Adrenal gland (tissue), 12 donors: ENCODE results near the gene HTR2A. TPM values are rescaled to one million over a fixed set of nuclear protein-coding genes. Genes with fewer than 3 reads are reported as not detected.

Source experiments
- DNase-seq, 7 donors: peaks; one replicate each; pipeline ENCODE4 v3.0.0-alpha.2; 2019 to 2020
- H3K27ac ChIP-seq, 5 donors: fragments of 200-600 bp; sonication (generic) in 4 of 5; 1 replicate in 3 of 5; 2 replicates in 2 of 5; pipeline versions ENCODE4 v1.5.1 to v1.8.0; 2016 to 2020; ENCODE audit warnings: mild to moderate bottlenecking in 1 of 5
- H3K27me3 ChIP-seq: fragments of 200-600 bp; 2 replicates; pipeline ENCODE4 v1.8.0; 2021
- H3K36me3 ChIP-seq, 2 donors: fragments of 200-600 bp; replicated peaks in 1 of 2; 1 replicate in 1 of 2; 2 replicates in 1 of 2; pipeline versions ENCODE4 v1.5.1 to v1.8.0; 2018 to 2022
- H3K4me1 ChIP-seq, 2 donors: fragments of 200-600 bp; replicated peaks in 1 of 2; 1 replicate in 1 of 2; 2 replicates in 1 of 2; pipeline versions ENCODE4 v1.5.1 to v1.8.0; 2018 to 2021
- H3K4me3 ChIP-seq, 4 donors: fragments of 200-600 bp; sonication (generic) in 3 of 4; one replicate each; pipeline ENCODE4 v1.5.1; 2016 to 2018
- H3K9me3 ChIP-seq, 3 donors: fragments of 200-600 bp; sonication (generic) in 1 of 3; replicated peaks in 1 of 3; 1 replicate in 2 of 3; 2 replicates in 1 of 3; pipeline versions ENCODE4 v1.5.1 to v1.8.0; 2016 to 2021
- POLR2A ChIP-seq, 2 donors: fragments of 450-650 bp; IDR thresholded peaks; one replicate each; pipeline ENCODE4 v1.6.1; 2017; ENCODE audit warnings: antibody characterized with exemption in 2 of 2, mild to moderate bottlenecking in 2 of 2, moderate library complexity in 1 of 2
- WGBS, 4 donors: extraction: QIAGEN DNeasy Blood & Tissue Kit in 2 of 4; methylation state at CpG; one replicate each; pipeline versions ENCODE4 v1.1.5 to v1.1.7; 2013 to 2017; 5-methylcytosine and 5-hydroxymethylcytosine counted together
- intact Hi-C, 2 donors: fragments of 100-400 bp; cut with DNase I; formaldehyde crosslinking; loops; one replicate each; pipeline versions ENCODE4 v1.14.1 to v1.15.0; 2022 to 2023
- polyA plus RNA-seq, 3 donors: library from polyadenylated mRNA; stranded (reverse); fragments of 200-250 nt in 2 of 3; fragments of 350-450 nt in 1 of 3; fragmentation: Illumina TruSeq in 1 of 3; extraction: RNeasy Lipid Tissue Mini Kit (QIAGEN cat#74804) in 1 of 3; gene quantifications; one replicate each; pipeline ENCODE4 v1.2.3, GENCODE V29; 2013 to 2014
- total RNA-seq, 9 donors: library from RNA; depleted of rRNA in 4 of 9; stranded (reverse); fragments of >200 nt in 4 of 9; fragments of 120-200 nt in 1 of 9; fragmentation: NEBNext Ultra II Directional in 1 of 9; extraction: Animal tissue kit (Norgen Biotek cat#: 25700) in 1 of 9; gene quantifications; one replicate each; pipeline versions ENCODE4 v1.1.0 to v1.2.4, GENCODE V29; 2013 to 2023
- TF ChIP-seq, protein P1 (sequence below), 6 experiments: fragments of 450-650 bp in 4 of 6; fragments of 200-600 bp in 2 of 6; sonication (generic) in 1 of 6; IDR thresholded peaks; 1 replicate in 5 of 6; 2 replicates in 1 of 6; pipeline versions ENCODE4 v1.5.1 to v1.8.0; 2016 to 2021; ENCODE audit warnings: antibody characterized with exemption in 6 of 6, mild to moderate bottlenecking in 2 of 6, moderate library complexity in 1 of 6
- donor health status: healthy with polysubstance abuse.
- donor health status: Bipolar disorder and iron deficiency.
- donor health status: DM: yes; HTN: yes; CAD: no.
- donor health status: DM: no; HTN: no; CAD: no.
- donor health status: DM: no; HTN: no; CAD: no.
- donor health status: DM: yes; HTN: yes; CAD: no.

Gene HTR2A
- total and polyA plus RNA-seq, 12 donors: 0.06 to 0.38 (median 0.19) TPM; not detected in 6

DNA sequence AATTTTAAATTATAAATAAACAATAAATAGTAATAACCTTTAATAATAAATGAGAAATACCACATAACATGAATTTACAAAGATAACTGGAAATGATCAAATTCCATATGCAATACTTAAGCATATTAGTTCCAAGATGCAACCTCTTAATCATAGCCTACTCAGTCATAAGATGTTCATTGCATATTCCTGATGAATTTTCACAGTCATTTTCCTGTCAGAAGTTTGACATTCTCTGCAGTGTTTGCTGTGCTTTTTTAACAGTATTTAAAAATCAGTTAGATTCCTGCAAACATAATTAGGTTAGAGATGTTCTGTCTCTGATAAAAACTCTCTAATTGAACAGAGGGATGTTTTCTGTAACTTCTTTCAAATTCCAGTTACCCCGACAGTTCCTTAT is 28.6 kb upstream of the HTR2A start:
- TF ChIP-seq POLR2A (IDR thresholded peaks at IDR 0.05): no peak
- TF ChIP-seq, protein P1, sequence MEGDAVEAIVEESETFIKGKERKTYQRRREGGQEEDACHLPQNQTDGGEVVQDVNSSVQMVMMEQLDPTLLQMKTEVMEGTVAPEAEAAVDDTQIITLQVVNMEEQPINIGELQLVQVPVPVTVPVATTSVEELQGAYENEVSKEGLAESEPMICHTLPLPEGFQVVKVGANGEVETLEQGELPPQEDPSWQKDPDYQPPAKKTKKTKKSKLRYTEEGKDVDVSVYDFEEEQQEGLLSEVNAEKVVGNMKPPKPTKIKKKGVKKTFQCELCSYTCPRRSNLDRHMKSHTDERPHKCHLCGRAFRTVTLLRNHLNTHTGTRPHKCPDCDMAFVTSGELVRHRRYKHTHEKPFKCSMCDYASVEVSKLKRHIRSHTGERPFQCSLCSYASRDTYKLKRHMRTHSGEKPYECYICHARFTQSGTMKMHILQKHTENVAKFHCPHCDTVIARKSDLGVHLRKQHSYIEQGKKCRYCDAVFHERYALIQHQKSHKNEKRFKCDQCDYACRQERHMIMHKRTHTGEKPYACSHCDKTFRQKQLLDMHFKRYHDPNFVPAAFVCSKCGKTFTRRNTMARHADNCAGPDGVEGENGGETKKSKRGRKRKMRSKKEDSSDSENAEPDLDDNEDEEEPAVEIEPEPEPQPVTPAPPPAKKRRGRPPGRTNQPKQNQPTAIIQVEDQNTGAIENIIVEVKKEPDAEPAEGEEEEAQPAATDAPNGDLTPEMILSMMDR (IDR thresholded peaks at IDR 0.05): no peak
- no peaks in the 10 kb centered on the region for H3K27me3 ChIP-seq
- no peak overlapping the region for H3K4me3 ChIP-seq
- WGBS, 4 donors: 72 to 89% (median 79%) methylated on average over 1 of the region's 1 CpG
- H3K36me3 ChIP-seq: no peaks in the 10 kb centered on the region
- no peaks in the 10 kb centered on the region for H3K4me1 ChIP-seq
- no peak overlapping the region for H3K27ac ChIP-seq
- no peaks in the 10 kb centered on the region for H3K9me3 ChIP-seq
- intact Hi-C loops: no loop called here
- DNase-seq: no peak

- H3K36me3 ChIP-seq: no peaks in the 10 kb centered on the region
- intact Hi-C loops: no loop called here
- H3K27me3 ChIP-seq: peaks cover 8% of the 10 kb centered on the region
- H3K4me3 ChIP-seq: no peak overlapping the region
- WGBS, 4 donors: 55 to 68% (median 62%) methylated on average over 2 of the region's 2 CpGs
- no peak for DNase-seq
- no peak for TF ChIP-seq POLR2A (IDR thresholded peaks at IDR 0.05)
- TF ChIP-seq, protein P1 (IDR thresholded peaks at IDR 0.05): no peak
- no peaks in the 10 kb centered on the region for H3K9me3 ChIP-seq
- no peaks in the 10 kb centered on the region for H3K4me1 ChIP-seq
- no peak overlapping the region for H3K27ac ChIP-seq
Measured at GRCh38 chr13:46914341-46914740, 17.5 kb upstream of the HTR2A start.

- Histone ChIP-seq H3K36me3 (no peaks in the 10 kb centered on the region), H3K4me3 (no peak overlapping the region), H3K27me3 (peaks cover 8% of the 10 kb centered on the region), H3K4me1 (no peaks in the 10 kb centered on the region), H3K9me3 (no peaks in the 10 kb centered on the region), H3K27ac (no peak overlapping the region)
- intact Hi-C loops: no loop called here
- 65 to 78% (median 77%) methylated on average over 1 of the region's 1 CpG for WGBS, 4 donors
- TF ChIP-seq, protein P1 (IDR thresholded peaks at IDR 0.05): no peak
- no peak for TF ChIP-seq POLR2A (IDR thresholded peaks at IDR 0.05)
- DNase-seq: no peak
Measured at GRCh38 chr13:46913757-46914156, 16.9 kb upstream of the HTR2A start.

GRCh38 chr13:46909042-46909441 is 12.2 kb upstream of the HTR2A start:
- Histone ChIP-seq H3K36me3 (no peaks in the 10 kb centered on the region), H3K27me3 (peaks cover 8% of the 10 kb centered on the region), H3K4me3 (no peak overlapping the region), H3K4me1 (no peaks in the 10 kb centered on the region), H3K9me3 (no peaks in the 10 kb centered on the region), H3K27ac (no peak overlapping the region)
- WGBS, 4 donors: 76 to 89% (median 85%) methylated on average over 3 of the region's 3 CpGs
- DNase-seq: no peak
- no peak for TF ChIP-seq POLR2A (IDR thresholded peaks at IDR 0.05)
- TF ChIP-seq, protein P1 (IDR thresholded peaks at IDR 0.05): no peak
- intact Hi-C loops: no loop called here
